ENCODE results near the gene BAK1. TPM values are rescaled to one million over a fixed set of nuclear protein-coding genes. Genes with fewer than 3 reads are reported as not detected.
"Not testable (repeated sequence)": the region's sequence is repeated elsewhere in the genome, so short reads cannot be mapped to it uniquely, and the experiment has no call there.

The BAK1 gene
- polyA plus RNA-seq, 4 donors = 20.2 to 28.4 (median 23.2) TPM

GRCh38 chr6:33609528-33609927 lies 29.5 kb upstream of the BAK1 start:
- no peak for DNase-seq (ENCODE audit: low read depth in 4 of 4, low spot score in 2 of 4)

- no peak for DNase-seq (ENCODE audit: low read depth in 4 of 4, low spot score in 2 of 4)
Observed at GRCh38 chr6:33609019-33609418, 28.9 kb upstream of the BAK1 start.

GRCh38 chr6:33607784-33608161 lies 27.7 kb upstream of the BAK1 start:
- DNase-seq (ENCODE audit: low read depth in 4 of 4, low spot score in 2 of 4) = no peak

- no peak for DNase-seq (ENCODE audit: low read depth in 4 of 4, low spot score in 2 of 4)
Observed at GRCh38 chr6:33607126-33607783, 27.2 kb upstream of the BAK1 start.

- no peak for DNase-seq (ENCODE audit: low read depth in 4 of 4, low spot score in 2 of 4)
Observed at GRCh38 chr6:33606642-33607041, 26.6 kb upstream of the BAK1 start.

- DNase-seq (ENCODE audit: low read depth in 4 of 4, low spot score in 2 of 4) = no peak
Observed at GRCh38 chr6:33604941-33605854, 25.1 kb upstream of the BAK1 start.

- DNase-seq (ENCODE audit: low read depth in 4 of 4, low spot score in 2 of 4) = no peak
Observed at GRCh38 chr6:33602180-33602579, 22.1 kb upstream of the BAK1 start.

GRCh38 chr6:33600761-33601160 lies 20.7 kb upstream of the BAK1 start:
- DNase-seq (ENCODE audit: low read depth in 4 of 4, low spot score in 2 of 4) = no peak

- no peak for DNase-seq (ENCODE audit: low read depth in 4 of 4, low spot score in 2 of 4)
Observed at GRCh38 chr6:33599413-33599938, 19.4 kb upstream of the BAK1 start.

- no peak for DNase-seq (ENCODE audit: low read depth in 4 of 4, low spot score in 2 of 4)
Observed at GRCh38 chr6:33597551-33598322, 17.7 kb upstream of the BAK1 start.

- DNase-seq (ENCODE audit: low read depth in 4 of 4, low spot score in 2 of 4) = not testable (repeated sequence)
Observed at GRCh38 chr6:33596894-33597293, 16.8 kb upstream of the BAK1 start.

GRCh38 chr6:33595001-33595846 lies 15.1 kb upstream of the BAK1 start:
- no peak for DNase-seq (ENCODE audit: low read depth in 4 of 4, low spot score in 2 of 4)

- DNase-seq (ENCODE audit: low read depth in 4 of 4, low spot score in 2 of 4) = no peak
Observed at GRCh38 chr6:33593414-33593727, 13.3 kb upstream of the BAK1 start.

- DNase-seq (ENCODE audit: low read depth in 4 of 4, low spot score in 2 of 4) = no peak
Observed at GRCh38 chr6:33592595-33593413, 12.7 kb upstream of the BAK1 start.

GRCh38 chr6:33592280-33592594 lies 12.2 kb upstream of the BAK1 start:
- no peak for DNase-seq (ENCODE audit: low read depth in 4 of 4, low spot score in 2 of 4)

- DNase-seq (ENCODE audit: low read depth in 4 of 4, low spot score in 2 of 4) = no peak
Observed at GRCh38 chr6:33591424-33592032, 11.5 kb upstream of the BAK1 start.

GRCh38 chr6:33590531-33591198 lies 10.6 kb upstream of the BAK1 start:
- no peak for DNase-seq (ENCODE audit: low read depth in 4 of 4, low spot score in 2 of 4)

GRCh38 chr6:33589731-33590530 lies 9.9 kb upstream of the BAK1 start:
- DNase-seq (ENCODE audit: low read depth in 4 of 4, low spot score in 2 of 4) = no peak
